GM23248 (cell line): ENCODE measurements around the gene ZBP1. TPM values are rescaled to one million over a fixed set of nuclear protein-coding genes. Genes with fewer than 3 reads are reported as not detected.

ENCODE experiments used
- DNase-seq: peaks from one replicate; pipeline ENCODE4 v3.0.0-alpha.2; 2015
- H2AFZ ChIP-seq: fragments of 200-600 bp; sonication (generic); 2 replicates; pipeline ENCODE4 v1.6.1; 2016; ENCODE audit warnings: antibody characterized with exemption
- H3F3A ChIP-seq: fragments of 200-600 bp; sonication (generic); 2 replicates; pipeline ENCODE4 v1.6.1; 2016; ENCODE audit warnings: mild to moderate bottlenecking, antibody characterized with exemption, mixed run types; ENCODE audit not compliant: insufficient read depth
- H3K27ac ChIP-seq: fragments of 200-600 bp; sonication (generic); 2 replicates; pipeline ENCODE4 v1.5.1; 2016; ENCODE audit warnings: mild to moderate bottlenecking
- H3K27me3 ChIP-seq: fragments of 200-600 bp; sonication (generic); replicated peaks from 2 replicates; pipeline ENCODE4 v1.6.1; 2016; ENCODE audit warnings: mild to moderate bottlenecking; ENCODE audit not compliant: insufficient read depth
- H3K36me3 ChIP-seq: fragments of 200-600 bp; sonication (generic); 2 replicates; pipeline ENCODE4 v1.6.1; 2016; ENCODE audit warnings: low read depth, mild to moderate bottlenecking
- H3K4me1 ChIP-seq: fragments of 200-600 bp; sonication (generic); 2 replicates; pipeline ENCODE4 v1.6.1; 2016; ENCODE audit warnings: mild to moderate bottlenecking; ENCODE audit not compliant: insufficient read depth
- H3K4me2 ChIP-seq: fragments of 200-600 bp; sonication (generic); one replicate; pipeline ENCODE4 v1.6.1; 2016; ENCODE audit warnings: mild to moderate bottlenecking; ENCODE audit not compliant: unreplicated experiment
- H3K4me3 ChIP-seq: fragments of 200-600 bp; sonication (generic); 2 replicates; pipeline ENCODE4 v1.5.1; 2016; ENCODE audit warnings: mild to moderate bottlenecking
- H3K79me2 ChIP-seq: fragments of 200-600 bp; sonication (generic); 2 replicates; pipeline ENCODE4 v1.6.1; 2016; ENCODE audit warnings: mild to moderate bottlenecking; ENCODE audit not compliant: insufficient read depth
- H3K9ac ChIP-seq: fragments of 200-600 bp; sonication (generic); 2 replicates; pipeline ENCODE4 v1.6.1; 2016; ENCODE audit warnings: mild to moderate bottlenecking
- H3K9me2 ChIP-seq: fragments of 200-600 bp; sonication (generic); 2 replicates; pipeline ENCODE4 v1.6.1; 2016; ENCODE audit warnings: mixed run types, mild to moderate bottlenecking, moderate library complexity; ENCODE audit not compliant: insufficient read depth
- H3K9me3 ChIP-seq: fragments of 200-600 bp; sonication (generic); one replicate; pipeline ENCODE4 v1.6.1; 2017; ENCODE audit warnings: low read depth
- H4K20me1 ChIP-seq: fragments of 200-600 bp; sonication (generic); 2 replicates; pipeline ENCODE4 v1.6.0; 2016; ENCODE audit not compliant: insufficient read depth
- EZH2 ChIP-seq: fragments of 200-600 bp; sonication (generic); IDR thresholded peaks from 2 replicates; pipeline ENCODE4 v1.6.1; 2018; ENCODE audit warnings: antibody characterized with exemption, mild to moderate bottlenecking; ENCODE audit not compliant: insufficient read depth, poor library complexity, severe bottlenecking
- EZH2phosphoT487 ChIP-seq: fragments of 200-600 bp; sonication (generic); IDR thresholded peaks from 2 replicates; pipeline ENCODE4 v1.6.1; 2018; ENCODE audit warnings: antibody characterized with exemption, moderate library complexity, mild to moderate bottlenecking, low read depth; ENCODE audit not compliant: insufficient read depth
- WGBS, 2 experiments: methylation state at CpG; one replicate each; pipeline ENCODE4 v1.1.6; 2015 to 2017; ENCODE audit warnings: low lambda C conversion rate in 2 of 2, low coverage in 1 of 2; ENCODE audit errors: missing lambda C conversion rate in 2 of 2; 5-methylcytosine and 5-hydroxymethylcytosine counted together
- in situ Hi-C: fragments of 300-500 bp; cut with MboI; formaldehyde crosslinking; loops from 2 replicates; pipeline ENCODE4 v1.15.0; 2020
- polyA plus RNA-seq: library from polyadenylated mRNA; unstranded; fragments of >200 nt; fragmentation: Nextera tagmentation; extraction: Ambion mirVana; gene quantifications from 2 replicates; pipeline ENCODE4 v1.2.1, GENCODE V29; 2016
- total RNA-seq: library from RNA; depleted of rRNA; stranded (reverse); fragments of >200 nt; shearing (Covaris generic); gene quantifications from 2 replicates; pipeline ENCODE4 v1.2.3, GENCODE V29; 2014

ZBP1 gene
- total and polyA plus RNA-seq, 2 experiments from 2014 or later, result not detected

- Histone ChIP-seq H3K79me2 (peaks cover 91% of the 10 kb centered on the region), H2AFZ (no peak overlapping the region), H3K36me3 (no peaks in the 10 kb centered on the region), H3K9me3 (no peaks in the 10 kb centered on the region), H3F3A (no peaks in the 10 kb centered on the region), H4K20me1 (no peaks in the 10 kb centered on the region), H3K4me1 (no peaks in the 10 kb centered on the region), H3K27ac (no peak overlapping the region), H3K4me3 (no peak overlapping the region), H3K9me2 (no peaks in the 10 kb centered on the region), H3K4me2 (no peak overlapping the region), H3K9ac (no peak overlapping the region), H3K27me3 (no peaks in the 10 kb centered on the region)
- whole genome bisulfite sequencing, 2 experiments, result 88 to 93% methylated on average over 12 to 13 of the region's 13 CpGs
- TF ChIP-seq EZH2 (no peak), EZH2phosphoT487 (no peak)
- DNase-seq, result no peak
- in situ Hi-C loops, result no loop called here
Observed at GRCh38 chr20:57666834-57667157, 46.6 kb upstream of the ZBP1 start.

DNA sequence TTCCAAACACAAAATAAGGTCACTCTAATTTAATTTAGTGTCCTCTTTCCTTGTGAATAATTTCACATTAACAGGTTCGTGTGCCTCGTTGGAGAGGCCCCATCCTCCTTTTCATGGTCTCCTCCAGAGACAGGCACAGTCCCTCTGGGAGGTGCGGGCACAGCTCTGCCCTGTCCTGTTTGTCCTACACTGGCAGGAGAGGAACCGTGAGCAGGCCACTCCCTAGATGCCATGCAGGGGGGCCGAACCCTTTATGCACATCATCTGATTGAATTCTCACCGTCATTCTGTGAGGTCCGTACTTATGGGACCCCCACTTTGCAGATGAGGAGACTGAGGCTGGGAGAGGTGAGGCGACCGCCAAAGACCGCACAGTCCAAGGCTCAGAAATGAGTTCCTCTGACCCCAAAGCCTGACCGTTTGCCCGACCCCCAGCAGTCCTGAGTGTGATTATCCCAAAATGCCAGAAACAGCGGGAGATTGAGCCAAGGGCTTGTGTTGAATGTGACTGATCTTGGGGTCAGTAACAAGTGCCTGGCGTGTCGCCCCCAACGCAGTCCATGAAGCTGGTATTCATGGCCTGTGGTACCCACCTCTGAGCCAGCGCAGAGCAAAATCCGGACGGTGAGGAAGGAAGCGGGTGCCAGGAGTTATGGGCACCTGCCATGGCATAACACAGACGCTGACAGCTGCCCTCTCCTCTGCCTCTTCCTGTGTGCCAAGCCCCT, 46.0 kb upstream of the ZBP1 start:
- Histone ChIP-seq H3K4me3 (no peak overlapping the region), H3F3A (no peaks in the 10 kb centered on the region), H3K9me3 (no peaks in the 10 kb centered on the region), H4K20me1 (no peaks in the 10 kb centered on the region), H3K79me2 (peaks cover 91% of the 10 kb centered on the region), H3K27me3 (no peaks in the 10 kb centered on the region), H2AFZ (no peak overlapping the region), H3K36me3 (no peaks in the 10 kb centered on the region), H3K4me2 (no peak overlapping the region), H3K4me1 (no peaks in the 10 kb centered on the region), H3K9me2 (no peaks in the 10 kb centered on the region), H3K9ac (no peak overlapping the region), H3K27ac (no peak overlapping the region)
- DNase-seq, result no peak
- 83 to 89% methylated on average over 20 to 21 of the region's 21 CpGs for WGBS, 2 experiments
- in situ Hi-C loops, result no loop called here
- TF ChIP-seq EZH2 (no peak), EZH2phosphoT487 (no peak)

DNA sequence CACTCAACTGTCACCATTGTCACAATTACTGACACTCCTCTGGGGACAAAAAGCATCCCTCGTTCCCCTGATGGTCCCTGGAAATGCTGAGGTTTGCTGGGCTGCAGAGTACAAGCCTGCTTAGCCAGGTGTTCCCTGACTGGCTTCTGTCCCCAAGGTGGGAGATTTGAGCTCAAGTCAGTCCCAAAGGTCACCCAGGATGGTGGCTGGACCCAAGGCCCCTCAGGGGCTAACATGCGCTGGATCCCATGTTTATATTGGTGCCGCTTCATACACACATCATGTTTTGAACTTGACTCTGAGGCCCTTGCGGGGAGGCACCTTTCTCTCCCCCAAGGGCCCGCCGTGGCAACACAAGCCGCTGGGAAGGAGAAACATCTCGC, 45.4 kb upstream of the ZBP1 start:
- no peak for DNase-seq
- Histone ChIP-seq H3K36me3 (no peaks in the 10 kb centered on the region), H3K9me3 (no peaks in the 10 kb centered on the region), H3K9ac (no peak overlapping the region), H3K9me2 (no peaks in the 10 kb centered on the region), H3F3A (no peaks in the 10 kb centered on the region), H3K4me2 (no peak overlapping the region), H3K4me1 (no peaks in the 10 kb centered on the region), H3K27me3 (no peaks in the 10 kb centered on the region), H2AFZ (no peak overlapping the region), H3K79me2 (peaks cover 91% of the 10 kb centered on the region), H3K4me3 (no peak overlapping the region), H3K27ac (no peak overlapping the region), H4K20me1 (no peaks in the 10 kb centered on the region)
- 93 to 95% methylated on average over 8 of the region's 8 CpGs for WGBS, 2 experiments
- TF ChIP-seq EZH2phosphoT487 (no peak), EZH2 (no peak)
- in situ Hi-C loops, result no loop called here

GRCh38 chr20:57664924-57665588, 44.8 kb upstream of the ZBP1 start:
- H4K20me1 ChIP-seq, result no peaks in the 10 kb centered on the region
- H3K4me1 ChIP-seq, result no peaks in the 10 kb centered on the region
- no peaks in the 10 kb centered on the region for H3K36me3 ChIP-seq

GRCh38 chr20:57664476-57664875, 44.2 kb upstream of the ZBP1 start:
- DNase-seq, result no peak
- in situ Hi-C loops, result no loop called here
- H2AFZ ChIP-seq, result no peak overlapping the region
- no peak overlapping the region for H3K27ac ChIP-seq
- no peaks in the 10 kb centered on the region for H3K9me3 ChIP-seq
- WGBS, 2 experiments, result 69 to 71% methylated on average over 20 of the region's 20 CpGs
- H3K9ac ChIP-seq, result no peak overlapping the region
- no peaks in the 10 kb centered on the region for H3K36me3 ChIP-seq
- no peak overlapping the region for H3K4me2 ChIP-seq
- no peaks in the 10 kb centered on the region for H4K20me1 ChIP-seq
- peaks cover 88% of the 10 kb centered on the region for H3K79me2 ChIP-seq
- H3F3A ChIP-seq, result no peaks in the 10 kb centered on the region
- no peak overlapping the region for H3K4me3 ChIP-seq
- H3K4me1 ChIP-seq, result no peaks in the 10 kb centered on the region
- no peaks in the 10 kb centered on the region for H3K27me3 ChIP-seq
- TF ChIP-seq EZH2phosphoT487 (no peak), EZH2 (no peak)
- no peaks in the 10 kb centered on the region for H3K9me2 ChIP-seq

More at GRCh38 chr20:57664924-57665588, 44.8 kb upstream of the ZBP1 start:
- Histone ChIP-seq H3K4me2 (no peak overlapping the region), H2AFZ (no peak overlapping the region), H3F3A (no peaks in the 10 kb centered on the region), H3K9ac (no peak overlapping the region), H3K79me2 (peaks cover 91% of the 10 kb centered on the region), H3K9me2 (no peaks in the 10 kb centered on the region), H3K9me3 (no peaks in the 10 kb centered on the region), H3K27me3 (no peaks in the 10 kb centered on the region), H3K4me3 (no peak overlapping the region), H3K27ac (no peak overlapping the region)
- DNase-seq, result no peak
- TF ChIP-seq EZH2 (no peak), EZH2phosphoT487 (no peak)
- in situ Hi-C loops, result no loop called here
- 95% methylated on average over 14 of the region's 14 CpGs for WGBS, 2 experiments
